IMR-90 (cell line): Measurements from ENCODE around the gene ADCY1.

Source experiments
- BHLHE40 ChIP-seq: fragments of 150-350 bp; IDR thresholded peaks from 2 replicates; pipeline ENCODE4 v1.6.1; 2016; ENCODE audit warnings: mild to moderate bottlenecking, low read depth, low read length
- CEBPB ChIP-seq: IDR thresholded peaks from 2 replicates; pipeline ENCODE4 v1.6.1; 2012; ENCODE audit warnings: low read depth, low read length, improper control_type of control experiment
- CTCF ChIP-seq: conservative IDR thresholded peaks from 2 replicates; pipeline ENCODE4 v1.5.1; 2012; ENCODE audit warnings: mild to moderate bottlenecking, low read depth, low read length, improper control_type of control experiment
- FOS ChIP-seq: fragments of 150-350 bp; IDR thresholded peaks from 2 replicates; pipeline ENCODE4 v1.6.1; 2016; ENCODE audit warnings: low read depth, low read length
- MXI1 ChIP-seq: IDR thresholded peaks from 2 replicates; pipeline ENCODE4 v1.6.1; 2012; ENCODE audit warnings: low read depth, mild to moderate bottlenecking, low read length, moderate library complexity, borderline replicate concordance
- POLR2A ChIP-seq: IDR thresholded peaks from 2 replicates; pipeline ENCODE4 v1.6.1; 2012; ENCODE audit warnings: mild to moderate bottlenecking, low read depth, low read length
- SMC3 ChIP-seq: fragments of 150-350 bp; IDR thresholded peaks from 2 replicates; pipeline ENCODE4 v1.6.1; 2016; ENCODE audit warnings: low read depth, mild to moderate bottlenecking, antibody characterized with exemption, low read length, moderate library complexity
- TF ChIP-seq, protein P1 (sequence below): fragments of 150-350 bp; IDR thresholded peaks from 2 replicates; pipeline ENCODE4 v1.6.1; 2016; ENCODE audit warnings: low read depth, mild to moderate bottlenecking, low read length, moderate library complexity, borderline replicate concordance

DNA sequence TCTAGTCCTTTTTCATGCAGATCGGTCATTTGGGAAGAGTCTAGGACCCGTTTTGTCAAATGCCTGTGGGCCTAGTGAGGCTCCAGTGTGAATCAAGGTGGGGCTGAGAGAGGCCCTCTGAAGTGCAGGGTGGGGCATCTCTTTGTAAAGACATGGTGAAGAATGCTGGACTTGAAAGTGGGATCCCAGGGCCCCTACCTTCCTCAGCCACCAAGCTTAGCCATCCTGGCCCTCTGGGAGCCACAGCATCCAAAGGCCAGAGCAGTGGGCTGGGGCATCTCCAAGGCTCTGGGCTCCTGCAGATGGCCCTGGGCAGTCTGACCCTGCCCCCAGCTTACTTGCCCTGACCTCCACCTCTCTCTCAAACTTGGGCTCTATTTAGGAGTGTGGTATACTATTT is 78.5 kb downstream of the ADCY1 start:
- TF ChIP-seq CTCF (no peak), POLR2A (no peak), SMC3 (no peak), BHLHE40 (no peak), MXI1 (no peak), CEBPB (no peak), FOS (no peak)
- TF ChIP-seq, protein P1, sequence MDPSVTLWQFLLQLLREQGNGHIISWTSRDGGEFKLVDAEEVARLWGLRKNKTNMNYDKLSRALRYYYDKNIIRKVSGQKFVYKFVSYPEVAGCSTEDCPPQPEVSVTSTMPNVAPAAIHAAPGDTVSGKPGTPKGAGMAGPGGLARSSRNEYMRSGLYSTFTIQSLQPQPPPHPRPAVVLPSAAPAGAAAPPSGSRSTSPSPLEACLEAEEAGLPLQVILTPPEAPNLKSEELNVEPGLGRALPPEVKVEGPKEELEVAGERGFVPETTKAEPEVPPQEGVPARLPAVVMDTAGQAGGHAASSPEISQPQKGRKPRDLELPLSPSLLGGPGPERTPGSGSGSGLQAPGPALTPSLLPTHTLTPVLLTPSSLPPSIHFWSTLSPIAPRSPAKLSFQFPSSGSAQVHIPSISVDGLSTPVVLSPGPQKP: no peak
